HepG2 (cell line): ENCODE data around the gene LOXL4. TPM values are rescaled to one million over a fixed set of nuclear protein-coding genes. Genes with fewer than 3 reads are reported as not detected.

Source experiments
- AHR ChIP-seq: IDR thresholded peaks from 2 replicates; pipeline ENCODE4 v1.6.1; 2018; ENCODE audit warnings: missing genetic modification reagents, missing compliant biosample characterization
- BCL6 ChIP-seq: IDR thresholded peaks from 2 replicates; pipeline ENCODE4 v1.6.1; 2016; ENCODE audit warnings: missing genetic modification reagents, missing compliant biosample characterization
- CAMTA2 ChIP-seq: sonication (generic); formaldehyde crosslinking; IDR thresholded peaks from 2 replicates; pipeline ENCODE4 v1.4.0; 2020; ENCODE audit warnings: mild to moderate bottlenecking, missing genetic modification reagents, borderline replicate concordance
- CBX5 ChIP-seq: sonication (generic); formaldehyde crosslinking; IDR thresholded peaks from 2 replicates; pipeline ENCODE4 v1.4.0; 2020; ENCODE audit warnings: missing genetic modification reagents, borderline replicate concordance
- ETV5 ChIP-seq: IDR thresholded peaks from 2 replicates; pipeline ENCODE4 v1.6.1; 2018; ENCODE audit warnings: missing biosample characterization, missing genetic modification reagents, inconsistent platforms, borderline replicate concordance
- GATA4 ChIP-seq: sonication (generic); IDR thresholded peaks from 2 replicates; pipeline ENCODE4 v1.6.1; 2016; ENCODE audit warnings: antibody characterized with exemption, low read depth, borderline replicate concordance
- HMGXB4 ChIP-seq, 2 experiments: sonication (generic) in 1 of 2; formaldehyde crosslinking in 1 of 2; IDR thresholded peaks; 2 replicates each; pipeline versions ENCODE4 v1.4.0 to v1.6.1; 2018 to 2020; ENCODE audit warnings: missing genetic modification reagents in 2 of 2, borderline replicate concordance in 1 of 2, low read depth in 1 of 2, mild to moderate bottlenecking in 1 of 2, missing biosample characterization in 1 of 2
- KLF6 ChIP-seq: IDR thresholded peaks from 2 replicates; pipeline ENCODE4 v1.8.0; 2016; ENCODE audit warnings: missing biosample characterization, missing genetic modification reagents
- NFATC3 ChIP-seq: sonication (generic); formaldehyde crosslinking; IDR thresholded peaks from 2 replicates; pipeline ENCODE4 v1.5.1; 2020; ENCODE audit warnings: mild to moderate bottlenecking, missing genetic modification reagents
- NFKB2 ChIP-seq: sonication (generic); formaldehyde crosslinking; IDR thresholded peaks from 2 replicates; pipeline ENCODE4 v1.4.0; 2020; ENCODE audit warnings: missing genetic modification reagents, borderline replicate concordance
- NFKBIZ ChIP-seq: IDR thresholded peaks from 2 replicates; pipeline ENCODE4 v1.6.1; 2018; ENCODE audit warnings: missing genetic modification reagents, missing compliant biosample characterization
- NKX3-1 ChIP-seq: sonication (generic); formaldehyde crosslinking; IDR thresholded peaks from 2 replicates; pipeline ENCODE4 v1.5.0; 2020; ENCODE audit warnings: missing genetic modification reagents
- NR2F2 ChIP-seq: IDR thresholded peaks from 2 replicates; pipeline ENCODE4 v1.6.1; 2012; ENCODE audit warnings: low read depth, inconsistent platforms, borderline replicate concordance
- RERE ChIP-seq: IDR thresholded peaks from 2 replicates; pipeline ENCODE4 v1.6.1; 2016; ENCODE audit warnings: low read depth, missing genetic modification reagents, missing compliant biosample characterization
- RXRB ChIP-seq: IDR thresholded peaks from 2 replicates; pipeline ENCODE4 v1.6.1; 2016; ENCODE audit warnings: borderline replicate concordance, missing genetic modification reagents, missing compliant biosample characterization
- SKIL ChIP-seq: sonication (generic); formaldehyde crosslinking; IDR thresholded peaks from 2 replicates; pipeline ENCODE4 v1.8.0; 2022; ENCODE audit warnings: missing genetic modification reagents, mild to moderate bottlenecking, moderate library complexity, borderline replicate concordance
- TGIF2 ChIP-seq: IDR thresholded peaks from 2 replicates; pipeline ENCODE4 v1.6.1; 2016; ENCODE audit warnings: control low read depth, missing compliant biosample characterization
- ZMYM3 ChIP-seq: sonication (generic); formaldehyde crosslinking; IDR thresholded peaks from 2 replicates; pipeline ENCODE4 v1.5.1; 2020; ENCODE audit warnings: mild to moderate bottlenecking, missing genetic modification reagents
- ZNF101 ChIP-seq: sonication (generic); formaldehyde crosslinking; IDR thresholded peaks from 2 replicates; pipeline ENCODE4 v1.4.0; 2020; ENCODE audit warnings: mild to moderate bottlenecking, low read depth, missing genetic modification reagents, borderline replicate concordance
- ZNF354B ChIP-seq: sonication (generic); formaldehyde crosslinking; IDR thresholded peaks from 2 replicates; pipeline ENCODE4 v1.8.0; 2022; ENCODE audit warnings: mild to moderate bottlenecking, missing genetic modification reagents
- ZSCAN22 ChIP-seq: sonication (generic); formaldehyde crosslinking; IDR thresholded peaks from 2 replicates; pipeline ENCODE4 v1.4.0; 2020; ENCODE audit warnings: mild to moderate bottlenecking, missing genetic modification reagents
- polyA plus RNA-seq, 8 experiments: library from polyadenylated mRNA; depleted of rRNA in 3 of 8; stranded (reverse) in 7 of 8; unstranded in 1 of 8; fragments of >200 nt; fragmentation: Illumina TruSeq in 4 of 8; extraction: Trizol in 4 of 8; gene quantifications; 2 replicates each; pipeline versions ENCODE4 v1.2.1 to v1.2.3, GENCODE V29; 2011 to 2016; ENCODE audit warnings: low read depth in 4 of 8, missing spikeins in 1 of 8, mixed read lengths in 1 of 8; ENCODE audit not compliant: insufficient read depth in 1 of 8
- total RNA-seq, 5 experiments: library from RNA; depleted of rRNA; stranded (reverse); fragments of >200 nt; fragmentation: Illumina TruSeq; extraction: Trizol; gene quantifications; 2 replicates each; pipeline ENCODE4 v1.2.3, GENCODE V29; 2016; ENCODE audit warnings: low read depth in 1 of 5

The LOXL4 gene
- total and polyA plus RNA-seq, 2 of the 13 experiments (the other 11 are each of a cell fraction or from before 2014, with no cell fraction given), result 8.8 to 21.1 TPM

- TF ChIP-seq GATA4 (peak; percentile 73), RXRB (CRISPR knock-in tag) (peak; percentile 74), NKX3-1 (peak; percentile 73; the same call in 1 of the 2 replicates), ZSCAN22 (CRISPR knock-in tag) (peak; percentile 90), CBX5 (CRISPR knock-in tag) (peak; percentile 90), AHR (CRISPR knock-in tag) (0 out of 2 replicates have a peak, but pooled peaks have one; percentile 26), ETV5 (CRISPR knock-in tag) (peak; percentile 93), NR2F2 (peak; percentile 54; the same call in 1 of the 2 replicates), KLF6 (CRISPR knock-in tag) (peak; percentile 40; the same call in 1 of the 2 replicates), ZNF101 (CRISPR knock-in tag) (no peak), SKIL (peak; percentile 81), NFKB2 (CRISPR knock-in tag) (0 out of 2 replicates have a peak, but pooled peaks have one; percentile 28), NFATC3 (no peak), CAMTA2 (CRISPR knock-in tag) (no peak), TGIF2 (CRISPR knock-in tag) (0 out of 2 replicates have a peak, but pooled peaks have one; percentile 49), RERE (CRISPR knock-in tag) (peak; percentile 39; the same call in 1 of the 2 replicates), HMGXB4 (CRISPR knock-in tag; IDR thresholded peaks at IDR 0.05; ENCODE audit: borderline replicate concordance in 1 of 2, low read depth in 1 of 2) (peak in 1 of 2 experiments; percentile 38; a peak in 1 of 4 replicates), ZNF354B (CRISPR knock-in tag) (no peak), BCL6 (CRISPR knock-in tag) (peak; percentile 69), NFKBIZ (peak; percentile 81), ZMYM3 (CRISPR knock-in tag) (peak; percentile 94)
Measured at GRCh38 chr10:98270073-98270740, 2.2 kb upstream of the LOXL4 start (continued).
